Fibroblast of upper back skin (primary cell): ENCODE results near the gene MAP4K2.

Source experiments
- DNase-seq: peaks from one replicate; pipeline ENCODE4 v3.0.0-alpha.2; 2013

MAP4K2 gene

GRCh38 chr11:64810891-64811272 is 7.9 kb upstream of the MAP4K2 start:
- DNase-seq: peak; percentile 4

- DNase-seq: peak; percentile 95
Observed at GRCh38 chr11:64810271-64810890, 7.4 kb upstream of the MAP4K2 start, which contains the start of gene MEN1. Gene MEN1, minus strand, starts transcription at chr11:64810551. Its CDS starts 442 bp downstream, at chr11:64810109.

- DNase-seq: no peak
Observed at GRCh38 chr11:64809781-64810241, 6.8 kb upstream of the MAP4K2 start.

GRCh38 chr11:64805481-64805880 is 2.5 kb upstream of the MAP4K2 start:
- no peak for DNase-seq

- no peak for DNase-seq
Observed at GRCh38 chr11:64804346-64805210, 1.6 kb upstream of the MAP4K2 start.

- no peak for DNase-seq
Observed at GRCh38 chr11:64803846-64804345, 882 bp upstream of the MAP4K2 start.

GRCh38 chr11:64802370-64803157 is 450 bp downstream of the MAP4K2 start:
- no peak for DNase-seq

GRCh38 chr11:64801561-64802369 is 1.2 kb downstream of the MAP4K2 start:
- no peak for DNase-seq

GRCh38 chr11:64801158-64801464 is 1.9 kb downstream of the MAP4K2 start:
- DNase-seq: no peak

- no peak for DNase-seq
Observed at GRCh38 chr11:64800303-64801157, 2.5 kb downstream of the MAP4K2 start.

GRCh38 chr11:64799623-64800302 is 3.3 kb downstream of the MAP4K2 start:
- no peak for DNase-seq

- DNase-seq: no peak
Observed at GRCh38 chr11:64799256-64799622, 3.8 kb downstream of the MAP4K2 start.

GRCh38 chr11:64796757-64797541 is 6.1 kb downstream of the MAP4K2 start:
- no peak for DNase-seq

GRCh38 chr11:64796047-64796756 is 6.8 kb downstream of the MAP4K2 start:
- DNase-seq: no peak

GRCh38 chr11:64794526-64794925 is 8.5 kb downstream of the MAP4K2 start:
- no peak for DNase-seq

GRCh38 chr11:64793271-64794160 is 9.5 kb downstream of the MAP4K2 start:
- DNase-seq: no peak

GRCh38 chr11:64792482-64792881 is 10.5 kb downstream of the MAP4K2 start:
- DNase-seq: no peak

GRCh38 chr11:64791781-64792291 is 11.2 kb downstream of the MAP4K2 start:
- no peak for DNase-seq
